Fibroblast of villous mesenchyme (primary cell): Measurements from ENCODE around the gene HSD11B2. TPM values are rescaled to one million over a fixed set of nuclear protein-coding genes. Genes with fewer than 3 reads are reported as not detected.

Experiments
- DNase-seq: peaks from one replicate; pipeline ENCODE4 v3.0.0-alpha.2; 2010; ENCODE audit warnings: low read depth
- H3K4me3 ChIP-seq: 2 replicates; pipeline ENCODE4 v1.5.1; 2011; ENCODE audit warnings: low read depth, mild to moderate bottlenecking, low read length
- total RNA-seq: library from RNA; depleted of rRNA; stranded (reverse); fragments of >200 nt; gene quantifications from 2 replicates; pipeline ENCODE4 v1.2.3, GENCODE V29; 2012
- TF ChIP-seq, protein P1 (sequence below): IDR thresholded peaks from 2 replicates; pipeline ENCODE4 v1.5.1; 2012; ENCODE audit warnings: low read depth, mild to moderate bottlenecking, low read length; ENCODE audit not compliant: insufficient read depth

Gene HSD11B2
- total RNA-seq, 1 donor, result not detected

DNA sequence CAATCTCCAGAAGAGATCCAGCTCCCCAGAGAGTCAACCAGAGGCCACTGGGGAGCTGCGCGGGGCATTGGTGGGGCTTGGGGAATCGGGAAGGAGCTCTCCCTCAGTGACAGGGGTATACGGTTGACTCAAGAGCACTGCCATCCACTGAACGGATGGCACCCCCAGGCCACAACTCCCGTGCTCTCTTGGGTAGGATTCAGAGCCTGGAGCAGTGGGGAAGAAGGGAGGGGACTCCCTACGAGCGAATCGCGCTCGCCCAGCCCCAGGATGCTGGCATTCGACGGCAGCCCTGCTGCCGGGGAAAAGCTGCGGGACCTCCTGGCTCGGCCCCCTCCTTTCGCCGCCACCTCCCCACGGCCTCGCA lies 37.1 kb upstream of the HSD11B2 start:
- peak overlapping the region; percentile 48 for H3K4me3 ChIP-seq
- no peak for DNase-seq
- TF ChIP-seq, protein P1, sequence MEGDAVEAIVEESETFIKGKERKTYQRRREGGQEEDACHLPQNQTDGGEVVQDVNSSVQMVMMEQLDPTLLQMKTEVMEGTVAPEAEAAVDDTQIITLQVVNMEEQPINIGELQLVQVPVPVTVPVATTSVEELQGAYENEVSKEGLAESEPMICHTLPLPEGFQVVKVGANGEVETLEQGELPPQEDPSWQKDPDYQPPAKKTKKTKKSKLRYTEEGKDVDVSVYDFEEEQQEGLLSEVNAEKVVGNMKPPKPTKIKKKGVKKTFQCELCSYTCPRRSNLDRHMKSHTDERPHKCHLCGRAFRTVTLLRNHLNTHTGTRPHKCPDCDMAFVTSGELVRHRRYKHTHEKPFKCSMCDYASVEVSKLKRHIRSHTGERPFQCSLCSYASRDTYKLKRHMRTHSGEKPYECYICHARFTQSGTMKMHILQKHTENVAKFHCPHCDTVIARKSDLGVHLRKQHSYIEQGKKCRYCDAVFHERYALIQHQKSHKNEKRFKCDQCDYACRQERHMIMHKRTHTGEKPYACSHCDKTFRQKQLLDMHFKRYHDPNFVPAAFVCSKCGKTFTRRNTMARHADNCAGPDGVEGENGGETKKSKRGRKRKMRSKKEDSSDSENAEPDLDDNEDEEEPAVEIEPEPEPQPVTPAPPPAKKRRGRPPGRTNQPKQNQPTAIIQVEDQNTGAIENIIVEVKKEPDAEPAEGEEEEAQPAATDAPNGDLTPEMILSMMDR, result no peak

DNA sequence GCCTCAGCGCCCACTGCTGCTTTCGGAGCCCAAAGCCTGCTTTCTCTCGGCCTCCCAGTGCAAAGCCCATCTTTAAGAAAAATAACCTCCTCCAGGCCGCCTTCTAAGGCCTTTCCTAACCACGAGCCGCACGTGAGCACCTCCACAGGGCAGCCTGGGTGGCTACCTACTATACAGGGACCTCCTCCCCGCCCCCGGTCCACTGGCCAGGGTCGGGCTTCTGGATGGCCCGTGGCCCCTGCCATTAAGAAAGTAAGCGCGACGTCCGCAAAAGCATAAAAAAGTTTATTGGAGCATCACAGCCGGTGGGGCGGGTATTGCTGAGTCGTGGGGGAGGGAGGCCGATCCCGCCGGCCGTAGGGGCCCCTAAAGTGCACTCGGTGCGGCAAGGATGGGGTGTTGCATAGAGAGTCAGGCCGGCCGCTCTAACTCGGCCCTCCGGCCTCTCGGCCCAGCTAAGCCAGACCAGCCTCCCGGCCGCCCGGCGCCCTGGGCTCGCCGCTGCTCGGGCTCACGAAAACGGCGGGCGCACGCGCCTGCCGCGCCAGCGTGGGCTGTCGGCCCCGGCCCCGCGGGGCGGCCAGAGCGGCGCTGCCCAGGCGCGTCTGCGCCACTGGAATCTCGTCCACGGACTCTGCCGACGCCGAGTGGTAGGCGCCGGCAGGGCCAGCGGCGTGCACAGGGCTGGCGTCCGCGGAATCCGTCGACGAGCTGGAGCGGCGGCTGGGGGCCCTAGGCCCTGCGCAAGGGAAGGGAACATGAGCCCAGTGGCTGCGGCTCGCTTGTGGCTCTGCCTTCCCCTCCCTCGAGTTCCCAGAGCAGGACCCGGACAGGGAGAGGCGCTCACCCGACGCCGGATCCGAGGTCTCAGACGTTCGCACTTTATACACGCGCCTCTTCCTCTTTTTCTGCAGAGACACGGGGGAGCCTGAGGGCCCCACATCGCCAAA lies 36.5 kb upstream of the HSD11B2 start:
- TF ChIP-seq, protein P1, result no peak

DNA sequence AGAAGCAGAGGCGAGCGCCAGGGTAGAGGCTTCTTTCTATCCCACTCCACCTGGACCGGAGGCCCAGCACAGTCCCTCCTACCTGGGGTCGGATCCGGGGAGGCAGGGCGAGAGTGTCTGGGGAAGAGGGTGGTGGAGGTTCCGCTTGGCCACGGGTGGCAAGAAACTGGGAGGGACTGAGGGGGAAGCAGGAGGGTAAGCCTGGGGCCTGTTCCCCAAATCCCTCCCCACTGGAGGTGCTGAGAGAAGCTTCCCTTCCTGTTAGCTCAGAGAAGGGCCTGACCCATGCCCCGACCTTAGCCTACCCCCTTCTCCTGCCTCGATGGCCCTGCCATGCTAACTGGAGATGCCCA lies 35.8 kb upstream of the HSD11B2 start:
- DNase-seq, result no peak
- no peak overlapping the region for H3K4me3 ChIP-seq
- TF ChIP-seq, protein P1, result no peak

More for the DNA sequence above, 36.5 kb upstream of the HSD11B2 start:
- H3K4me3 ChIP-seq, result no peak overlapping the region
- no peak for DNase-seq

DNA sequence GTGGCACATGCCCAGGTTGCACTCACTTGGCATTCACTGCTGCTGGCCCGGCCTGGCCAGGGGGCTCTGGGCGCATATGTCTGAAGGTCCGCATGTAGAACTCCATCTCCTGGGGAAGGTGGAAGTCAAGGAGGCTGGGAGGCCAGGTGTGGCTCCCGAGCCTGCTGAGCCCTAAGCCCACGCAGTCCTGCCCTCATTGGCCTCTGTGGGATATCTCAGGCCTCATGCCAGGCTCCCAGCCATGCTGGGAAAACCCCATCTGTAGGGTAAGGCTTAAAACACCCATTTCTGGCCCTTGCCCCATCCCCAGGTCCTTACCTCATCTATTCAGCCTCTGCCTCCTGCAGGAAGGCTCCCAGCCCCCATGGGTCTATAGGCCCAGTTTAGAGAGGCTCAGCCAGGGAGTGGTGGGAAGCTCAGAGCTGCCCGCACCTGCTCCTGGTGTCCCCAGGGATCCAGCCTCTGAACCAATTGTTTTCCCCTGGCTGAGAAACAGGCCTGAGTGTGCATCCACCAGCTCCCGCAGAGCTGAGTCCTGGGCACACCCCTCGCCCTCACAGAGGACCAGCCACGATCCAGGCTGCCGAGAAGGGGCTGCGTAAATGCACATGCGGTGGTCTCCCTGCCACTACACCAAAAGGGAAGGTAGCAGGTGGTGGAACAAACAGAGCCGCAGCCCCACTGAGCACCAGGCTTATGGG lies 35.3 kb upstream of the HSD11B2 start:
- DNase-seq, result no peak
- no peak overlapping the region for H3K4me3 ChIP-seq
- TF ChIP-seq, protein P1, result no peak

DNA sequence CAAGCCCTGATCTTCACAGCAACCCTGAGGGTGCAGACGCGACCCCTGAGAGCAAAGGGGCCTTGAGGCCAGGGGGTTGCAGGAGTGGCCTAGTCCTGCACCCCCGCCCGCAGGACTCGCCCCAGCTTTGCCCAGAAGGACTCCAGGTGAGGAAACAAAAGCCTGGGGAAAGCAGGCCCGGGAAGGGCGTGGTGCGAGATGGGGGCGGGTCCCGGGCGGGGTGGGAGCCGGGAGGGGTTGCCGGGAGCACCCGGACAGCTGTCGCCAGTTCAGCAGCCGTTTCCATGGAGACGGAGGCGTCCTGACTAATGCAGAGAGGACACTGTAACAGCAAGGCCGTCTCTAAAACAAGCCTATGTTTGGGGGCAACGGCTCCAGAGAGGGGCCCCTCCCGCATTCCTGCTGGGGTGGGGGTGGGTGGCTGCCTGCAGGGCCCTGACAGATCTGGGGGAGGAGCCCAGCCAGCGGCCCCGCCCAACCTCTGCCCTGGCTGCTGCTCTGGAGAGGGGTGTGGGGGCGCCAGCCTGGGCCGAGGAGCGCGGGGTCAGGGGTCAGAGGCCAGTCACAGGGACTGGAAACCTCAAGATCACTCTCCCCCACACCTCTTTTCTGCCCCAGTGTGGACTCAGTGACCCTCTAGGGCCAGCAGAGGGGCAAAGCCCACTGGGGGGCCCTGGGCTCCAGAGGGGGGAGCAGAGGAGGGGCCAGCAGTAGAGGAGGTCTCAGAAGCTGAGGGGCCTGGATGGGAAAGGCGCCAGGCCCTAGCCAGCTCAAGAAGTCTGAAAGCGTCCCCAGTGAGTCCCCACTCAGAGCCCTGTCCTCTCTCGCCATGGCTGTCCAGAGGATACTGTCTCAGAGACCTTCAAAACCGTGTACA lies 34.5 kb upstream of the HSD11B2 start:
- TF ChIP-seq, protein P1, result no peak
- DNase-seq, result peak; percentile 77
- H3K4me3 ChIP-seq, result no peak overlapping the region

DNA sequence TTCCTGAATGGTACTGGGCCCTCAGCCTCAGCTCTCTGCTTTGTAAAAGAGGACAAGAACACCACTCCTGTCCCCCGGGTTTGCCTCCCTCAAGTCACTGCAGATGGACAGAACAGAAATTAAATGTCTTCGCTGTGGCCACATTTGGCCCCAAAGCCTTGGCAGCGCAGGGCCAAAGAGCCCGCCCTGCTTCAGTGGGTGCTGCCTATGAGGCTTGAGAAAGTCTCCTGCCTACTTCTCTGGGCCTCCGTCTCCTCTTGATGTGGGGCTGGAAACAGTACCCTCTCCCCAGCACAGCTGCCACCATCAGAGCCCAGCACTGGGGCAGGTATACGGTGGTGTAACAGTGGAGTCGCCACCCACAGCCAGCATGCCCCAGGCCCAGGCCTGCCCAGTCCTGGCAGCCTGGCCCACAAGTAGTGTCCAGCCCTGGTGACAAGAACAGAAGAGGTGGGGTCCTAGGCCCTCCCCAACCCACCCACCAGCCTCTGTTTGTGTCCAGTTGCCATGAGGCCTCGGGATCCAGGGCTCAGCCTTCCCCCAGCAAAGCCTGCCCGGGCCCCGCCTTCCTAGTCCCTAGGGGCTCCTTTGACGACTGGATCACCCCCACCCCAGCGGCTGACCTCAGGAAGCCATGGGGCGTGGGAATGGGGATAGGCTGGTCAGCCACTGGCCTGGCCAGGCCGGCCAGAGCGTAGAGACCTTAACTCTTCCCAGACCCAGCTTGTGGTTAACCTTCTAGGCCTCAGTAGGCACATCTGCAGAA lies 33.7 kb upstream of the HSD11B2 start:
- TF ChIP-seq, protein P1, result no peak
- H3K4me3 ChIP-seq, result no peak overlapping the region
- peak; percentile 23 for DNase-seq
